NK-92 (cell line): ENCODE results near the gene ACO1.
"Not testable (repeated sequence)": the region's sequence is repeated elsewhere in the genome, so short reads cannot be mapped to it uniquely, and the experiment has no call there.

Experiments used
- DNase-seq: peaks from one replicate; lab custom pipeline; 2025; ENCODE audit not compliant: unreplicated experiment; lab: John Stamatoyannopoulos, UW

Gene ACO1

GRCh38 chr9:32384364-32385151 lies at the start of gene ACO1:
Gene ACO1, plus strand, starts transcription at chr9:32384643. Its CDS starts 20,864 bp downstream, at chr9:32405507.
- no peak for DNase-seq

GRCh38 chr9:32334916-32335895 lies 49.2 kb upstream of the ACO1 start:
- DNase-seq: no peak

GRCh38 chr9:32339424-32339823 lies 45.0 kb upstream of the ACO1 start:
- DNase-seq: no peak

- no peak for DNase-seq
These were observed 44.1 kb upstream of the ACO1 start for GRCh38 chr9:32340361-32340760.

GRCh38 chr9:32344551-32345182 lies 39.8 kb upstream of the ACO1 start:
- no peak for DNase-seq

- DNase-seq: no peak
These were observed 39.2 kb upstream of the ACO1 start for GRCh38 chr9:32345243-32345642.

GRCh38 chr9:32347571-32347970 lies 36.9 kb upstream of the ACO1 start:
- DNase-seq: no peak

- no peak for DNase-seq
These were observed 36.2 kb upstream of the ACO1 start for GRCh38 chr9:32348106-32348695.

GRCh38 chr9:32349013-32349412 lies 35.4 kb upstream of the ACO1 start:
- DNase-seq: no peak

- DNase-seq: no peak
These were observed 33.8 kb upstream of the ACO1 start for GRCh38 chr9:32350682-32351081.

GRCh38 chr9:32351845-32352244 lies 32.6 kb upstream of the ACO1 start:
- no peak for DNase-seq

GRCh38 chr9:32353476-32353875 lies 31.0 kb upstream of the ACO1 start:
- DNase-seq: not testable (repeated sequence)

GRCh38 chr9:32359452-32359851 lies 25.0 kb upstream of the ACO1 start:
- no peak for DNase-seq

- DNase-seq: no peak
These were observed 23.3 kb upstream of the ACO1 start for GRCh38 chr9:32360983-32361673.

GRCh38 chr9:32371279-32371678 lies 13.2 kb upstream of the ACO1 start:
- DNase-seq: no peak

- no peak for DNase-seq
These were observed 12.8 kb upstream of the ACO1 start for GRCh38 chr9:32371679-32372078.

GRCh38 chr9:32376285-32376684 lies 8.2 kb upstream of the ACO1 start:
- DNase-seq: no peak

- no peak for DNase-seq
These were observed 5.9 kb upstream of the ACO1 start for GRCh38 chr9:32378496-32378895.

- no peak for DNase-seq
These were observed 5.3 kb upstream of the ACO1 start for GRCh38 chr9:32378993-32379729.

- DNase-seq: no peak
These were observed 3.5 kb upstream of the ACO1 start for GRCh38 chr9:32380944-32381343.
